ENCODE measurements around the gene ZNF516.
"Not testable (repeated sequence)": the region's sequence is repeated elsewhere in the genome, so short reads cannot be mapped to it uniquely, and the experiment has no call there.

ZNF516 gene

DNA sequence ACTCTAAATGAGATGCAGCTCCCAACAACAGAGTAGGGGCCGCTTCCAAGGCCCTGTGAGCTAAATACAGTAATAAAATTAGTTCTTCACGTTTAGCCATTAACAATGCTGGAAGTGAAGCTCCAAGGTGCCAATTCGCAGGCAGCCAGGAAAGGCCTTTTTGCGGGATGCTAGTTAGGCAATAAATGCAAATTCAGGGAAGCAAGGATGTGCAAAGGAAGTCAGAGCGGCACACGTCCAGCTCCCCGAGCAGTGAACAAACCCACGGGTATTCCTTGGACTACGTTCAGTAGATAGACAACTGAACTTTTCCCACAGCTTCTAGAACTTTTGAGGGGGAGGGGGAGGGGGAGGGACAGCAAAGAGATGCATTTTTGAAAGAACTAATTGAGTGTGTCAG lies 6.9 kb downstream of the ZNF516 start:
- DNase-seq: peak in 1 of 2 experiments; percentile 29

DNA sequence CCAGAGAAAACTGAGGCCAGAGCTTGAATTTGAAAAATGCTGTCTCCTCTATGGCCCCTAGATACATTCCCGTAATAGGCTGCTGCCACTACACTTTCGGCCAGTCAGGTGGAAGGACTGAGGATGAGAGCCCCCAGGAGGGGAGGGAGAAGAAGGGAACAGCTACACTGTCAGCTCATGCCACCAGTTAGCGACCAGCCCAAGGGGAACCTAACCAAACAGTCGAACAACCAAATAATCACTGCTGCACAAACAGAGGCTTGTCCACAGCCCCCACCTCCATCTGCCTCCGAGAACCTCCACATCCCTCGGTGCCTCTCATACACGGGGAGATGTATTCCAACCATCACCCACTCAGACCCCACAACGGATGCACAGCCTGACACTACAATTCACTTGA lies 7.3 kb downstream of the ZNF516 start:
- DNase-seq: peak in 1 of 2 experiments; percentile 53

DNA sequence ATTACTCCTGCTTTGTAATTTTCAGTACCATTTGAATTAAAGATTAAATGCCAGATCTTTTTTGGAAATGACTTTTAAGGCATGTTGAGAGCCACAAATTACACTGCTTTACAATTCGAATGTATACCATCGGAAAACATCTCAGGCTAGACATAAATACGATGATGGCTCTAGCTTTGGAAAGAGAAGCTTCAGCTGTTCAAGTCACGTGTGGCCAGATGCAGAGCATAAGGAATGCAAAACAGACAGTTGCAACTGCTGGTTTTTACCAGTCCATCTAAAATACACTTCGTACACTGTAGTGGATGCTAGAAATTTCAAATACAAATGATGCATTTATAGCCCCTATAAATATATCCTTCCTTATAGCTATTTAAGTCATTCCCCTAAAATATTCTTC lies 8.0 kb downstream of the ZNF516 start:
- no peak for DNase-seq

DNA sequence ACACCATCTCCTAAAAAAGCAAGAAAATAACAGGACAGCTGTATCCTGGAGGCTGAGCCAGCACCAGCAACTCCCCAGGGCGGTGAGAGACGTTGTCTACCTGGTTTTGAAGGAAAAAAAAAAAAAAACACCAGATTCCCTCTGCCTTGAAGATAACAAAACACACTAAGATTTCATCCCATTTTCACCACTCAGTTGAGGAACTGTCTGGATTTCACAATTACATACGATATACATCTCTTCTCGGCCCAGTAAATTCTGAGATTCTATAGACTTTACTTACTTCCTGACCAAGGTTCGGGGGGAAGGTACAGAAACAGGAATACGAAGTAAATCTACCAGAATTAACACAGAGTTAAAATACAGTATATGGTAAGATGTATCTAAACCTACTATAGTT lies 8.5 kb downstream of the ZNF516 start:
- DNase-seq: no peak

DNA sequence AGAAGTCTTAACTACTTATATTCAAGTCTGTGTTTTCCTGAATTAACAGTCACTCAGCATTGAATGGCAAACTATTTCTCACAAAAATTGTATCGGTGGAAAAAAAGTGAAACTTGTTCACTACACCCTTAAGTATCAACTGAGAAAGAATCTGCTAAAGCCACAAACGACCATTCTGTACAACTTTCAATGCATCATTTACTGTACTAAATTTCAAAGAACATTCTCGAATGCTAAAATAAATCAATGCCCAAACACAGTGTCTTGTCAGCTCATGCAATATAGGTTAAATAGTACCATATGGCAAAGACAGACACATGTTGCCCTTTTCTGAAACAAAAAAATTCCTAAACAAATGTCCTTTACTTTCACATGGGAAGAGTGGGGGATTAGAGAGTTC lies 9.0 kb downstream of the ZNF516 start:
- no peak for DNase-seq

DNA sequence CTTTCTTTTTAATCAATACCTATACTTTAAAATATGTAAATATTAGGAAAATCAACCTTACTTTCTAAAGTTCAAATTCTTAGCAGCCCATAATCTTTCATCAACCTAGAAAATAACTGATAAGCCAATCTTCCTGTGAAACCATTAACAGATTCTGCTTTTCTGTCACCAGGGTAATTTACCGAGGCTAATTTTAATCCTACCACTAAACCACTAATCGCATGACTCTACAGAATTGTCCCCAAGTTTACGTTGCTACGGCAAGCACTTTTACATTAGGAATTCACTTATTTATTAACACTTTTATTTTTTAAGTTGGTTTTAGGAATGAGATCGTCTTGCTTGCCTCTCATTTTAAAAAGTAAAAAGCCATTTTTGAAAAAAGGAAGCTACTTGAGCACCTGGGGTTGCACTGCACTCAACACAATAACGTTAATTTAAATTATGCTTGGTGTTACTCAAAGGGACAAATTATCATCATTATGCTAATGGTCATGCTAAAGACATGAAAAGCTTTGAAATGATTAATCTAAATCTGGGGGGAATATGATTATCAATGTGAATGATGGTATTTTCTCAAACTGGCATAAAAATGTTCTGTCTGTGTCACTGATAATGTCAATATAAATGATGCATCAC lies 10.2 kb downstream of the ZNF516 start:
- no peak for DNase-seq

DNA sequence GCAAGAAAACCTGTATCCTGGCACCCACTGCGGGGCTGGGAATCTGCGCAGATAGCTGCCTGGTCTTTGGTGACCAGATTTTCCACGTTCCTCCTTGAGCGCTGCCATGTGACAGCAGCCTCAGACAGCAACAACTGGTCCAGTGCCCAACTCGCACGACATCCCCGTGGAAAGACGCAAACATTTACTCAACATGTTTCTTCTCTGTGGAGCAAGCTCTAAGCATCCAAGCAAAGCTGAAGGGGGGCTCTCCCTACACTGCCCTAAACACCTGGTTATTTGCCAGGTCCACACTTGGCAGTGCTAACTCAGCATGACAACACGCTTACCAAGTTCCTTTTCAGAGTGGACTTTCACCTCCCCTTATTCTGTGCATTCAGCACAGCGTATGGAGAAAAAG lies 11.3 kb downstream of the ZNF516 start:
- no peak for DNase-seq

DNA sequence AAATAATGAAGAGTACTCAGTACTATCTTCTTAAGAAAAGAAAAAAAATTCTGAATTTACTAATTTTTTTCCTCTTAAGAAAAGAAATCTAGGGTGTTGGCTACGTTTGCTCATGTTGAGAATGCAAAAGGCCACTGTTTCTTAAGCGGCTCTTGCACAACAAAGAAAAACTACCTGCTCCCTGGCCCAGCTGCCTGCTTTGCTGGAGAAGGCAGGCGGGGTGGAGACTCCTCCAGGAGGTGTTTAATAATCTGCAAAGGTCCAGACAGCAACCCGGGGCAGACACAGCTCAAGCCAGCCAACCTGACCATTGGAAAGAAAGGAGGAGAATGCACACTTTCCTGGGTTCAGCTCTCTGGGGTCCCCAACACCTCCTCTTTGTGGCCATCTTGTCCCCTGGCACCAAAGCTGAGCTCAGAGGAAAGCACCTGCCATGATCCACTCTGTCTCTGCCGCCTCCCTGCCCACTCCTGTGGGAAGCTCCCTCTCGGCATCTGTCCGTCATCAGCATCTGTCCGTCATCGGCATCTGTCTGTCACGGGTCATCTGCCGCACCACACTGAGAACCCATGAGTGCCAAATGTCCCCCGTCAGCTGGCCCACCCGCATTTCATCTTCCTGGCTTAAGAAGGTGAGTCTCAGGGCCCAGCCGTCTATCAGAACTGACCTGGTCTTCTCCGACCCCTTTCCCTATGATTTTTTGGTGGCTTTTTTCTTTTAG lies 11.9 kb downstream of the ZNF516 start:
- no peak for DNase-seq

DNA sequence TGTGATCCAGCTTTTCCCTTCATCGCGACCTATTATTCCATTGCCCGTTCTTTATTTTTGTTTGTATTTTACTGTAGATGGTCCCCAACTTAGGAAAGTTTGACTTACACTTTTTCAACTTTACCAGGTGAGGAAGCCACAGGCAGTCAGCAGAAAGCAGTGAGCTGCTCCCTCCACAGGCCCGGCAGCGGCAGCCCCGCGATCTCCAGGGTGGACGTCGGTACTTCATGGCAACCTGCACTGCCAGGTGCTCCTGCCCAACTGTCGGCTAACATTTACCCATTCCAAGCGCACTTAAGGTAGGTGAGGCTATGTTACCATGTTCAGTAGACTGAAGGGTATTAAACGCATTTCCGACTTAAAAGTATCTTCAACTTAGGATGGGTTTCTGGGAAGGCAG lies 12.8 kb downstream of the ZNF516 start:
- no peak for DNase-seq

DNA sequence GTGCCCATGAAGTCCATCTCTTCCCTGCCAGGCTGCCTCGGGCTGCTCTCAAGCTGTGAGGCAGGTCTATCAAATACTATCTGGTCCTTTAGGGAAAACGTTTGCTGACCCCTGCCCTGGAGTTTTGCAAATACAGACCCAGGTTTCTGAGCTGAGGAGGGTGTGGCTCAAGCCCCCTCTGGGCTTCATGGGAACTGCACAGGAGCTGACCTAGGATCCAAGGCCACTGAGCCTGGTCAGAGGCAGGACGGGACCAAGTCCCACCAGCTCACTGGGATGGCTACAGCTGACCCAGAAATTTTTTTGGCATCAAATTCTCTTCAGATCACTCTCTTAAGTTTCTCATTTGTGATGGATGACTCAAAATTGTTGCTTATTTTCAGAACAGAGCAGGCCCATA lies 14.1 kb downstream of the ZNF516 start:
- DNase-seq: no peak

DNA sequence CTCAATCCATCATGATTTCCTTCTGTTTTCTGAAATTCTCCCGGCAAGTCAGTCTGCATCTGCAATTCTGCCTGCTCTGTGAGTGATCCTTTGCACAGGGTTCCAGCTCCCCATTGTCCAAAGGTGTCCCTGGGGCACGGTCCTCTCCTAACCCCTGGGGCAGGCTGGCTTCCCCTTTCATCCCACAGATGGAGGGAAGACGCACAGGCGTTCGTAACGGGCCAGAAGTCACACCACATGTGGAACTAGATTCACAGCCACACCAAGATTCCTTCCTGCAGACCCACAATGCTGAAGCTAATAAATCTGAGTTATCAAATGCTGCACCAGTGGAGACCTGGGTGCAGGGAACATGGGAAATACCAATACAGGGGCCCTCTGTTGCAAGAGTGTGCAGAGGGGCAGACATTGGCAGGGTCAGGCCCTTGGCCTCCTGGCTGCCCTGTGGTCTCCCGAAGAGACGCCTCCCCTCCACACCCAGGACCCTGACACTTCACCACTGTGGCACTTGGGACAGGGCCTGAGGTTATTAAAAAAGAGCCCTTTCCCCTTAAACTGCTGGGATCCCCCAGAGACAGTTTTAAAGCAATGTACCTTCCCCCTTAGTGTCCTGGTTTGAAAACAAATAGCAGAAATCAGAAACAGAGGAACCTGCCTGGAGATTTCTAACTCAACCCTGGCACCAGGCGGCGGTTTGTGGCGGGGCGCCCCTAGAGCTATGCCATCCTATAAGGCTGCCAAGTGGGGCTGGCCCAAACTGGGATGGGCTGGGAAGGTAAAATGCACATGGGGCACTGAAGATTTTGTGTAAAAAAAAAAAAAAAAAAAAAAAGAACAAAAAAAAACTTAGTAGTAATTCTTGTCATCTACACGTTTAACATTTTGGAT lies 15.4 kb downstream of the ZNF516 start:
- no peak for DNase-seq

DNA sequence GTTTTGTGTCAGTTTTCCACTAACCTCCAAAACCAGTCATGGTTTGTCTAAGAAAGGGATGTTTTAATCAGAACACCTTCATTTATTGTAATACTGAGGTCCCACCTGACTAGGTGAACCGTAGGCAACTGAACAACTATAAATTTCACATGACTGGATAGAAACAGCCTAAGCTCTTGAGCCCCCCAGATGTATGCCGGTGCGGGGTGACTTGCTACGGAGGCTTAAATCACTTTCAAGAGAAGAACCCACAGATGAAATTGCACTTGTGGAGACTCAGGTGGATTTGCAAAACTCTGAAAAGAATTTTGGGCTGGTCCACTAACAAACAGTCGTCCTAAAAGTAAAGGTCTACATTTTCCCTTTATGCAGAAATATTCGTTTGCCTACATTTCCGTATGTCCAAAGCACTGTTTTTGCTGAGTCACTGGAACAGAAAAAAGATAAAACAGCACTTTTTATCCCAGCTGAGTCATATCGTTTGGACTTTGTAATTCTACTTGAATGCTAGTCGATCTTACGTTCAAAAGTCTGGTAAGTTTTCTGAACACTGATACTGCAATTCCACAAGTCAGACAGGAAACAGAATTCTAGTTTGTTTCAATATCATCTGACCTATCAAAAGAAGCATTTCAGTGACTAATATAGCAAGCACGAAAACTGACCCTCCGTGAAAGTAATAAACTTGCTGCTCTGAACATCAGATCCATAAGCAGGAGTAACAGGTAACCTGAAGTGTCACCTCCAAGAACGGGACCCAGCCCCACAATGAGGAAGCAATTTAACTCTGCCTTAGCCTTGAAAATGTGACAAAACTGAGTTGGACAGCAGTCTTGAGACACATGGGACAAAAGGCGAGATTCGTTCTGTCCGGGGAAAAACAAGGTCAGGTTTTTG lies 18.1 kb downstream of the ZNF516 start:
- no peak for DNase-seq

DNA sequence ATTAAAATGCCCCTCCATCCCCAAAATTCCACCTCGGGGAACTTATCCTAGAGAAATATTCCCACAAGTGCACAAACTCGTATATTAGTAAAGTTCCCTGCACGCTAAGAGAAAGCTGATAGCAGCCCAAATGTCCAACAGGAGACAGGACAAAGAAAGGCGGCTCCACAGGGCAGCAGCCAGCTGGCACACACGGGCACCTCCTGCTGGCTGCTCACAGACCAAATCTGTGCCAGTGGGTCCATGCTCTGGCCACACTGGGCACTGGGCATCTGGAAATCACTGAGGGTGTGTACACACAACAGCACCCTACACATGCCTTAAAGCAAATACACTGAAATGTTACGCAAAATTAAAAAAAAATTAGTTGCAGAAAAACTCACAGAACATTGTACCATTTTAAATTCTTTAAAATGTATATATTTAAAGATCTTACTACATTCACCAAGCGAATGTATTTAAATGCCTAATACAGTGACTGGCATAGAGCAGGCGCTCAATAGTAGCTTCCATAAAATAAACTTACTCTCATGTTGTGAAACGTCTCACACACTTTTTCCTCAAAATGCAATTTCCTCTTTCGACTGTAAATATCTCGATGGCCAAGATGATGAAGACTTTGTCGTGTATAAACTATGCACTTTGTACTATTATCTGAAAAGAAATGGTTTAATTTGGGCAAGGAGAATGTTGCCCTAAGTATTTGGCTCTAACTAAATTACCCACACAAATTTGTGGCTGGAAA lies 19.4 kb downstream of the ZNF516 start:
- peak in 1 of 2 experiments; percentile 12 for DNase-seq

DNA sequence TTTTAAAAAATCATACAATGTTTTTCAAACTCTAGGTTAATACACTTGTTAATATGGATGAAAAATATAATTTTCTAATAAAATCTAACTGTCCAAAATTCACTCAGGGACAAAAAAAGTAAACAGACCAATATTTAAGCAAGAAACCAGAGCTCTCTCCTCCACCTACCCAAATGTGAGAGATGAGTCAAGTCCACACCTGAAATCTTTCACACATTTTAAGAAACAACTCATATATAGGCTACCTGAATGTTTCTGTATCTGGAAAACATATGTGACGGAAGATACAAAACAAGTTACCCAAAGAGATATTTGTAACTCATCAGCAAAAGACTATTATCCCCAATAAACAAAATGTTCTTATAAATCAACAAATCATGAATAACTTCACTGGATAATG lies 20.2 kb downstream of the ZNF516 start:
- no peak for DNase-seq

DNA sequence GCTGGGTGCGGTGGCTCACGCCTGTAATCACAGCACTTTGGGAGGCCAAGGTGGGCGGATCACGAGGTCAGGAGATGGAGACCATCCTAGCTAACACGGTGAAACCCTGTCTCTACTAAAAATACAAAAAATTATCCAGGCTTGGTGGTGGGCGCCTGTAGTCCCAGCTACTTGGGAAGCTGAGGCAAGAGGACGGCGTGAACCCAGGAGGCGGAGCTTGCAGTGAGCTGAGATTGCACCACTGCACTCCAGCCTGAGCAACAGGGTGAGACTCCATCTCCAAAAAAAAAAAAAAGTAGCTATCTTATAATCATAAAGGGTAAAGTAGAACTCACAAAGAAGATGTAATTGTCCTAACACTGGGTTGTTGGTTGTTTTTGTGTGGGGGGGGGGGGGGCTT lies 21.5 kb downstream of the ZNF516 start:
- DNase-seq: not testable (repeated sequence)

DNA sequence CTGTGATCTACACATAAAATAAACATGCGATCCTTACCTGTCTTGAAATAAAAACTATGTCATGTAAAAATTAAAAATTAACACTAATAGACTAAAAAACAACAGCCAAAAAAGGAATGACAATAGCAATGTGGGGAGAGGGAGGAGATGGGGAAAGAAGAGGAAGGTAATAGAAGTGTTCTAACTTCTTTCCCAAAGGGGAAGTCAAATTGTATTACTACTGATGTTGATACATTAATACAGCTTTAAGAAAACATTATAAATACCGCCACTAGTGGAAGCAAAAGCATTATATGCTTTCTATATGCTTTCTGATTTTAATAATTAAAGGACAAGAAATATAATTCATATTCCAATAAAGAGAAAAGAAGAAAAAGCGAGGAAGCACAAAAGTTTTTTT lies 22.2 kb downstream of the ZNF516 start:
- no peak for DNase-seq

DNA sequence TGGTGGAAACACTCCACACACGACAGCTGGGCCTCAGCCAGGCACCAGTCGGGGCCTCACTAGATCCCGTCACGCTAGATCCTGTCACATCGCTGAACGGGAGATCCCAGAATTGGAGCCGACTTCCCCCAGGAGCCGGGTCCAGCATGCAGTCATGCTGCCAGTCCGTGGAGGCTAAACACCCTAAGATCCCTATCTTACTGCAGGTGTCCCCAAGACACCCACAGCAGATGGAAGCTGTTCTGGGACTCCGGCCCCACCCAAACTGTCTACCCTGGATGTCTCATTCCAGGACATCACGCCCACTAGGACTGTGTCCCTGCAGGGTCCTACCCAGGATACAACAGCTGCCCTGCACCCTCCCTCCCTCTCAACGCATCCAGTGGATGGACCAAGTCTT lies 23.4 kb downstream of the ZNF516 start:
- no peak for DNase-seq

DNA sequence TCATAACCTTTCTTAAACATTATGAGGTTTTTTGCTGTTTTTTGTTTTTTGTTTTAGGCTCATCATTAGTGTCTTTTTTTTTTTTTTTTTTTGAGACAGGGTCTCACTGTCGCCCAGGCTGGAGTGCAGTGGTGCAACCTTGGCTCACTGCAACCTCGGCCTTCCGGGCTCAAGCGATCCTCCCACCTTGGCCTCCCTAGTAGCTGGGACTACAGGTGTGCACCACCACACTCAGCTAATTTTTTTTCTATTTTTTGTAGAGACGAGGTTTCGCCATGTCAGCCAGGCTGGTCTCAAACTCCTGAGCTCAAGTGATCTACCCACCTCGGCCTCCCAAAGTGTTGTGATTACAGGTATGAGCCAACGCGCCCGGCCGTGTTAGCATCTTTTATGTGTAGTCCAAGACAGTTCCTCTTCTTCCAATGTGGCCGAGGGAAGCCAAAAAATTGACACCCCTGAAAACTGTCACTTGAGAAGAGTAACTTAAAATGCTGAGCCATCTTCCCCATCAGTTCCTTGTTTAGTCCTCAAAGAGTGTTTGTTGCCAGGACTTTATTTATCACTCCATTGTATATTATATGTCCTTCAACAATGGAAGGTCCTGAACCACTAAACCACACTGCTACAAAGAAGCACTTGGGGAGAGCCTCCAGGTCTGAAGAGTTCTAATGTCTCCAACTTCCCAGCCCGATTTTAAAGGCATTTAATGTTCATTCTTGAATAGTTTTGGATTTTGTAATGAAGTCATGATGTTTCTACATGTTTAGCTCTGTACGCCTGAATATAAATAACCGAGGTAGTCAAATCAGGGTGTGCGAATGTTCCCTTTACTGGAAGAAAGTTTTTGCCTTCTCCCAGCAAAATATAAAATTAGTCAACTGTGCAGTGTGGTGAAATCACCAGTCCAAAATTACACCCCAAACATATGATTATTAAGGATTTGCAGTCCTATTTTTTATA lies 26.4 kb downstream of the ZNF516 start:
- no peak for DNase-seq

DNA sequence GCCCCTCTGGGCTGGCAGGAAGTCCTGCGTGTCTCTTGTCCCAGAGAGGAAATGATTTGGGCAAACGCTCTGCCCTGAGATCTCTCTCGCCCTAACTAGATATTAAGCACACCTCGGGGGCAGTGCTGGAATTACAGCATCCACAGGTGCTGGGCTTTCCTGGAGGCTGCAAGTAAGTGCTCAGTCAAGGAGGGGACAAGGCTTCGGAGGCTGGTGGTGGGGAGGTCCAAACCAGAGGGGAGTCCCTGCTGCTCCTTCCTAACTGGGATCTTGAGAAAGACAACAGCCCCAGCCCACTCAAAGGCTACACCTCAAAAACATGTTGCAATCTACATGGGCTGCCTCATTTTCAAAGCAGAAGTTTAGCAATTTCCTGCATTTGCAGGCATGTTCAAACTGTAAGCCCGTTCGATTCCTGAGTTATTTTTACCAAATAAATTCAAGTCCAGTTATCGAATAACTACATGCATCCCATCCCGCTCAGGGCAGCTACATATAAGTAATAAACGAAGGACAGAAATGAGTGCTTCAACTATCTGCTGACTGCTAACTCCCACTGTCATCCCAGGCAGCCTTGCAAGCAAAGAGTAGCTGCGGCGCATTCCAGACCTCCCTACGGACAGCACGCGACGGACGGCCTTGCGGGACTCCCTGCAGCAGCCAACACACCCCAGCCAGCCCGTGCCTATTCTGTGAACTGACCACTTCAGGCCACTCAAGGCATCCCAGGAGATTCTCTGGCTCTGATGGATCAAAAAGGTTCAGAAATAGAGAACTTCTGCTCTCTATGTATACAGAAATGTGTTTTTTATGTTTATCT lies 27.5 kb downstream of the ZNF516 start:
- no peak for DNase-seq
